NCI-H1092 (cell line): ENCODE results near the gene MED23.

Experiments
- DNase-seq: peaks from one replicate; lab custom pipeline; 2025; lab: John Stamatoyannopoulos, UW

Gene MED23

DNA sequence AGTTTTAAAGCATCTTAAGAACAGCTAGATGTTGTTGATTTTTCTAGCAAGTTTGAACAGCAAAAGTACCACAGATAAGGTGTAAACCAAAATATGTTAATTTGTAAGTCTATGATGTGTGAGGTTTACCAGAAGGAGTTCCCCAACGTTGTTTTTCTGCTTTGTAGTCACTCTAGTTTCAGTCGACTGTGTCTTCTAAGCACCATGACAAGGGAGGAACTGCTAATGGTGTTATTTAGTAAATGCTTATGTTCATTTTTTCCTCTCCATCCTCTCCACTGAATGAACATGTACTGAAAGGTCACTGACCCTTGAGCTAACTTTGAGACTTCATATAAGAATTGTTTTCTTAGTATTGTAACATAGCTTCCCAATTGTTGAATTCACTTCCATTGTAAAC, 12.1 kb upstream of the MED23 start:
- no peak for DNase-seq

- no peak for DNase-seq
Observed at GRCh38 chr6:131638013-131638412, 10.0 kb upstream of the MED23 start.

DNA sequence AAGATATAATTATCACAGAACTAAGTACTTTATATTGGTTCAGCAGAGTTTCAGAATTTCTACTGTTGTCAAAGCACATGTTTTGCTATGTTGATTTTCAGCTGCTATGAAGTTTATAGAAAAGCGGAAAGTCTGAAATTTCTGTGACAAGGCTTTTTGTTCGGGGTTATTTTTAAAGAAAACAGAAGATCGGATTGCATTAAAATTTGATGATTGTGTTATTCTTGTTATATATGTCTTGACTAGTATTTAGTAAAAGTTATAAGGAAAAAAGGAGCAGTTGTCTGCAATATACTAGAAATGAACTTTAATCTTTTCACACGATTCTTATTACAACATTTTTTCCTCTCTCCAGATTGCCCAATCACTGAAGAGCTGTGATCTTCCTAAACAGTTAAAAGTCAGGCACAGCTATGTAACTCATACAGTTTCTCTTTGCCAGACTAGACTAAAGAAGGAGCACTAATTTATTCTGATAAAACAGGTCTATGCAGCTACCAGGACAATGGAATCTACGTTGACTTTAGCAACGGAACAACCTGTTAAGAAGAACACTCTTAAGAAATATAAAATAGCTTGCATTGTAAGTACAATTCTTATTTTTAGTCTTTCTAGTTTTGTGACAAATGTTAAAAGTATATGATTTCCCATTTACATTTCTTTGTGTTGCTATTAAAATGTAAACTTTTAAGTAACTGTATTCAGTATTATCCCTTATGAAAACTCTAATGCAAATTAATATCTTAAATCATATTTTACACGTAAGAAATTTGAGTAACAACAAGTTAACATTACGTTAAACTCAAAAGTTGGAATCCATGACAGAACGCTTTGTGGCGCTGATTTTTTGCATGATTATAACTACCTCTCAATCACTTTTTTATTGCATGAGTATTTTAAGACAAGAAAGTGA, 9.1 kb upstream of the MED23 start, which contains the start of gene ENPP3:
ENPP3 (plus strand) TSS at position 423 of the 913 bp plus-strand sequence; CDS start at position 506, 83 bp downstream.
- no peak for DNase-seq

GRCh38 chr6:131635384-131636340, 7.6 kb upstream of the MED23 start:
- no peak for DNase-seq

DNA sequence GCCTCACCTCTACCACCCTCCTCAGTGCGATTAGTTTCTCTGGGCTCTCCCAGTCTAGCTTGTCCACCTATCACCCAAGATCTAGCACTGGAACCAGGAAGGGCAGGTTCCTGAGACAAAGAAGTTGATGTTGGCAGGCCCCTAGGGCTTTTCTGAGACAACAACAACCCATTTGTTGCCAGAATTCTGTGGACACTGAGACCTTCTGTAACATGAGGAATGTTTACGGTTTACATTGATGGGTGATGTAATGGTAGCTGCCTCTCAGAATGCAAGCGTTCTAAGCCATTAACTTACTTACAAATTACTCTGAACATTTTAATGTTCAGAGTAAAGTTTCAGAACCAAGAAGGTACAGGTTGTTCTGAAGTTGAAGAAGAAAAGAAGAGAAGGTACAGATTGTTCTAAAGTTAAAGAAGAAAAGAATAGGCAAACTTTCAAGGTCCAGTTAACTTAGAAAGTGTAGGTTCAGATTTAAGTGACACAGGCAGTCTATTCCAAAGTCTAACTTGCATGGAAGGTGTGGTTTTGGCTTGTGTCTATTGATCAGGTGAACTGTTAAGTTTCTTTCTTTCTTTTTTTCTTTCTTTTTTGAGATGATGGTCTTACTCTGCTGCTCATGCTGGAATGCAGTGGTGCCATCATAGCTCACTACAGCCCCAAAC, 3.7 kb upstream of the MED23 start:
- no peak for DNase-seq

DNA sequence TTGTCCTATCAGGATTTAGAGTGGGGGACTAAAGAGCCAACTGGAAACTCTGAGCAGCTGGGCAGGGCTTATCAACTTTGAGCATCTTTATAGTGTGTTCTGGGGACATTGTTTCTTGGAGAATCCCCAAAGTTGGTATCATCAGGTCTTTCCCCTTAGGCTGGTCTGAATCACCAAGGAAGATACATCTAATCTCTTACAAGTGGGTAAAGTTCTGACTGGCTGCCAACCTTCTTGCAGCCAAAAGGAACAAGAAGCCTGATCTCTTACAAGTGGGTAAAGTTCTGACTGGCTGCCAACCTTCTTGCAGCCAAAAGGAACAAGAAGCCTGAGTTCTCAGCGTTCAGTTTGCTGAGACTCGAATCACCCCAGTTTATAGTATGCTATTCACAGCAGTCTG, 1.6 kb upstream of the MED23 start:
- no peak for DNase-seq

DNA sequence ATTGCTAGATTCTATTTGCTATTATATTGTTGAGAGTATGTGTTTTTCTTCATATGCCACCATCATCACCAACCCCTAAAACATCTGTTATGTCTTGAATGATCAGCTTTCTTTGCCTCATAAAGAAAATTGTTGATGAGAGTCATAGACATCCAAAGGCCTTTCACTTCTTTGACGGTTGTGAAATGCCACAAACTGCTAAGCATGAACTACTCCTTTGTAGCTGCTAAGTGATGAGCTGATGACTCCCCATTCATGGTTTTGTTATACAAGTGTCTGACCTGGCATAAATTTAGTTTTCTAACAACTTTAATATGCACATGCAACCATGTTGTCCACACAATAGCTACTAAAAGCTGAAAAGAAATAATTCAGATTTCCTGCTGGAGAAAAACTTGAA, 684 bp upstream of the MED23 start:
- DNase-seq = no peak

- DNase-seq = no peak
Observed at GRCh38 chr6:131615275-131615674, 12.8 kb downstream of the MED23 start.

DNA sequence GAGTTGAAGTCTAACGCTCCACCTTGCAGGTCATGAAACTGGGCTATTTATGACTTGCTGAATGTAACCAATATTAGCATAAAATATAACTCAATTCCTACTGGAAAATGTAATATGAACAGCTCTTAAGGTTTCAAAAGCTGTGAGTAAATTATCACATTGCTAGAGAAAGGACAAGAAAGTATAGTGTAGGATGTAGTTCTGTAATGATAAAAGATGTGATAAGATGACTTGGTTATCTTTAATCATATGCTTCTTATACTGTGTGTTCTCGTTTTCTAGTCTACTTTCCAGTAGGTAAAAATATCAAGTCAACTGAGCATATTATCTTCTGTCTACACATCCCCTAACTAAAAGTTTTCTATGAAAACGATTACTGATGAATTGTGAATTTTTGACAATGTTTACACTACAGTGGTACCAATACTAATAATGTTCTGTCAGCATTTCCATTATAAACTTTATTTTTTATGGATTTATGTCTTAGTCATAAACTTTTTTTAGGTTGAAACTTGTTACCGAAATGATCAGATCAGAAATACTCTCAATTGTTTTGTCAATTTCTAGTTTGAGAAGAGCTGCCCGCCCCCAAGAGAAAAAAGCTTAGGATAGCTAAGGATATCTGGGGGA, 14.6 kb downstream of the MED23 start:
- no peak for DNase-seq

GRCh38 chr6:131602781-131603312, 25.2 kb downstream of the MED23 start:
- no peak for DNase-seq

- DNase-seq = no peak
Observed at GRCh38 chr6:131600716-131601115, 27.3 kb downstream of the MED23 start.

DNA sequence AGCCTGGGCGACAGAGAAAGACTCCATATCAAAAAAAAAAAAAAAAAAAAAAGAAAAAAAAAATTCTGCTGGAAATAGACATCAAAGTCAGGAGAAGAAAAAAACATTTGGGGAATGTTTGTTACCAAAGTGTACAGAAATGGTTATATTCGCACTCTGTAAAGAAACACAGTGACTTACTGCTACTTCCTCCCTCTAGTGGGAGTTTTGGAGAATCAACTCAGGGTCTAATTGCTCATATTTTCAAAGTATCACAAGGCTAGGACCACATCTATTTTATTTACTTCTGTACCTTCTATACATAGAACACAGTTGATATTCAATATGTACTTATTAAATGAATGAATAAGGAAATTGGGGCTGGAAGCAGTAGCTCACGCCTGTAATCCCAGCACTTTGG, 30.6 kb downstream of the MED23 start:
- DNase-seq = no peak

DNA sequence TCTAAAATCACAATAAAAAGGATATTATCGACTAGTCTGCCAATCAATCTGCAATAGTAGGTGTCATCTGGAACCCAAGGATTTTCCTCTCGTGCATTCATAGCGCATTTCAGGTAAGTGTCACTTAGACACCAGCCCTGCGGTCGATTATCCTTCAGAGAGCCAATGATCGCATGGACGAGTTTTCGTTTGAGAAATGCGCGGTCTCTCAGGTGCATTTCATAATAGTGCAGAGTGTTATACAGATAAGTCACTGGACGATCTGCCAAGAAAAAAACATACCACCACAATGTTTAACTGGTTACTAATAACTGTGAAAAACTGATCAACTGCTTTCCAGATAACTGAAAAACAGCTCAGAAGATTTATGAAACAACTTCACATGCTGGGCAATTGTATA, 34.0 kb downstream of the MED23 start:
- no peak for DNase-seq

DNA sequence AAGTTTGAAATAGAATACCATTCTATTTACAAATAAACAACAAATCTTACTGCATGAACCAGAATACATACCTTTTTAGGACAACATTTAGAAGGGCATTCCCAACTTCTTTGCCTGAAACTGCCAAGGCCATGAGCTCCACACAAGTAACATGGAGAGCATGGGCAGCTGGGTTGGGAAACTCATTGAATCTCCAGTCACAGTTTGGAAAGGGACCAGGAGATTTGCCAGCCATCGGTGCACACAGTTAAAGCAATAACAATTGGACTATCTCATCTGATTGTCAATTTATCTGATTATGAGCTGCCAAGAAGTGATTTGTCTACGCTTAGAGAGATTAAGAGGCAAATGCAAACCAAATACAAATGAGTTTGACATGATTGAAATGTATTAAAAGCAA, 35.1 kb downstream of the MED23 start:
- no peak for DNase-seq

- DNase-seq = no peak
Observed at GRCh38 chr6:131588643-131589042, 39.4 kb downstream of the MED23 start.

- no peak for DNase-seq
Observed at GRCh38 chr6:131587909-131588308, 40.1 kb downstream of the MED23 start.

DNA sequence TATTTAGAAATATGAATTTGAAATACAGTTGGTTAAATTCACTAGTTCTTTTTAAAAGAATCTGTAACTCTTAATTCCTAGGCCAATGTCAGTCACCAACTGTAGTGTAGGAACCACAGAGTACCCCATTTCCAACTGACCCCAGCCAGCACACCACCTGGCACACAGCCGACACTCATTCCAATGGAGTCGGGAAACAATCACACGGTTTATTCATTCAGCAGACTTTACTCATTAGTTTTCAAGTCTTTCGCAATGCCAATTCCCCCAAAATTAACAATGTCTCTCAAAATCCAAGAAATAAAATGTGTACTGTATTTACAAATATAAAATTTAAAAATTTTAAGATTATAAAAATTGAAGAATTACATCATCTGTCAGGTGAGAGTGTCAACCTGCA, 41.5 kb downstream of the MED23 start:
- DNase-seq = no peak

- DNase-seq = no peak
Observed at GRCh38 chr6:131581523-131581922, 46.5 kb downstream of the MED23 start.

GRCh38 chr6:131575834-131576478, 52.1 kb downstream of the MED23 start:
- no peak for DNase-seq

- DNase-seq = no peak
Observed at GRCh38 chr6:131574686-131575085, 53.4 kb downstream of the MED23 start.

GRCh38 chr6:131574133-131574532, 53.9 kb downstream of the MED23 start:
- no peak for DNase-seq
